ENCODE results near the gene MCF2L2.

Gene MCF2L2

DNA sequence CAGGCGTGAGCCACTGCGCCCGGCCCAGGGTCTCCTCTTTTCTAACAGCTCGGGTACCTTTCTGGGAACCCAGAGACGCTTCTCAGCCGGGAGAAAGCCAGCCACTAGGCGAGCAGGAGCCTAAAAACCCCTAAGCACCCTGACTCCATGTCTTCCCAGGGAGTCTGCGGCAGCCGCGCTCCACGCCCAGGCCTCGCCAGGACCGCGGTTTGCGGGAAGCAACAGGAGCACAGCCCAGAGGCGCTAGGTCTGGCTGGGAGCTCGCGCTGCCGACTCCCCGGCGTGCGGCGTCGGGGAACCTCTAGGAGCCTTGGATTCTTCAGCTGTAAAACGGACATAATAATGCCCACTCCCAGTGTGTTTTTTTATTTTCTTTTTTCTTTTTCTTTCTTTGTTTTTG is 264.9 kb downstream of the MCF2L2 start:
- H3K36me3 ChIP-seq (ENCODE audit: insufficient read depth, insufficient read length, low read length): no peaks in the 10 kb centered on the region
- H3K4me3 ChIP-seq (ENCODE audit: insufficient read length, low read depth): no peak overlapping the region
- TF ChIP-seq ZNF274 (IDR thresholded peaks at IDR 0.05; ENCODE audit: low read depth, low read length) (no peak), YY1 (IDR thresholded peaks at IDR 0.05; ENCODE audit: insufficient read depth, insufficient read length) (no peak), SUZ12 (IDR thresholded peaks at IDR 0.05; ENCODE audit: extremely low read depth, insufficient read depth, insufficient read length) (no peak)
- no peaks in the 10 kb centered on the region for H3K9me3 ChIP-seq (ENCODE audit: insufficient read depth, low read length)
- DNase-seq (ENCODE audit: low read depth, low spot score): no peak
- H3K9ac ChIP-seq (ENCODE audit: insufficient read length, low read depth): no peak overlapping the region
- peaks cover 4% of the 10 kb centered on the region for H3K4me1 ChIP-seq (ENCODE audit: insufficient read depth, insufficient read length)
- peaks cover 36% of the 10 kb centered on the region for H3K27me3 ChIP-seq (ENCODE audit: insufficient read depth, insufficient read length)

- peaks cover 4% of the 10 kb centered on the region for H3K4me1 ChIP-seq (ENCODE audit: insufficient read depth, insufficient read length)
- no peak overlapping the region for H3K9ac ChIP-seq (ENCODE audit: insufficient read length, low read depth)
- H3K4me3 ChIP-seq (ENCODE audit: insufficient read length, low read depth): peak overlapping the region; percentile 63
- no peaks in the 10 kb centered on the region for H3K9me3 ChIP-seq (ENCODE audit: insufficient read depth, low read length)
- H3K27me3 ChIP-seq (ENCODE audit: insufficient read depth, insufficient read length): peaks cover 36% of the 10 kb centered on the region
- no peaks in the 10 kb centered on the region for H3K36me3 ChIP-seq (ENCODE audit: insufficient read depth, insufficient read length, low read length)
- no peak for TF ChIP-seq SUZ12 (IDR thresholded peaks at IDR 0.05; ENCODE audit: extremely low read depth, insufficient read depth, insufficient read length)
- TF ChIP-seq ZNF274 (IDR thresholded peaks at IDR 0.05; ENCODE audit: low read depth, low read length): no peak
- no peak for TF ChIP-seq YY1 (IDR thresholded peaks at IDR 0.05; ENCODE audit: insufficient read depth, insufficient read length)
- peak; percentile 56 for DNase-seq (ENCODE audit: low read depth, low spot score)
Measured at GRCh38 chr3:183161552-183162336, 266.7 kb downstream of the MCF2L2 start.

- Histone ChIP-seq H3K4me1 (ENCODE audit: insufficient read depth, insufficient read length) (peaks cover 4% of the 10 kb centered on the region), H3K9me3 (ENCODE audit: insufficient read depth, low read length) (no peaks in the 10 kb centered on the region), H3K36me3 (ENCODE audit: insufficient read depth, insufficient read length, low read length) (no peaks in the 10 kb centered on the region), H3K9ac (ENCODE audit: insufficient read length, low read depth) (no peak overlapping the region), H3K27me3 (ENCODE audit: insufficient read depth, insufficient read length) (peaks cover 36% of the 10 kb centered on the region), H3K4me3 (ENCODE audit: insufficient read length, low read depth) (no peak overlapping the region)
- TF ChIP-seq ZNF274 (IDR thresholded peaks at IDR 0.05; ENCODE audit: low read depth, low read length) (no peak), YY1 (IDR thresholded peaks at IDR 0.05; ENCODE audit: insufficient read depth, insufficient read length) (no peak), SUZ12 (IDR thresholded peaks at IDR 0.05; ENCODE audit: extremely low read depth, insufficient read depth, insufficient read length) (no peak)
- no peak for DNase-seq (ENCODE audit: low read depth, low spot score)
Measured at GRCh38 chr3:183160616-183161015, 267.8 kb downstream of the MCF2L2 start.

DNA sequence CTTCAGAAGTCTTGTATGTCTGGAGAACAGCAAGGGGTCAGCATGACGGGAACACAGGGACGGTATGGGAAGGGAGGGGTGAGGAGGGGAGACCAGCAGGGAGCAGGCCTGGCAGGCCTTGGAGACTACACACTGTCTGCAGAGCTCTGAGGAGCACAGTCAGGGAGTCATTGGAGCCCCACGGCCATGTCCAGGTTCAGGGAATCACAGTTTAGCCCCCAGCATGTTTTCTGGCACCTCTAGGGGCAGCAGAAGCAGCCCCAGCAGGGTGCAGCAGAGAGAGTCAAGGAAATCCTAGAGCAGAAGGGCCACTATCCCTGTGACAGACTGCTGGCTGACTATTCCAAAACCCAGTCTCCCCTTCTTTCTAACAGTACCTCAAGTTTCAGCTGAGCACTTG is 269.1 kb downstream of the MCF2L2 start:
- TF ChIP-seq YY1 (IDR thresholded peaks at IDR 0.05; ENCODE audit: insufficient read depth, insufficient read length): no peak
- no peak for TF ChIP-seq SUZ12 (IDR thresholded peaks at IDR 0.05; ENCODE audit: extremely low read depth, insufficient read depth, insufficient read length)
- TF ChIP-seq ZNF274 (IDR thresholded peaks at IDR 0.05; ENCODE audit: low read depth, low read length): no peak
- no peaks in the 10 kb centered on the region for H3K36me3 ChIP-seq (ENCODE audit: insufficient read depth, insufficient read length, low read length)
- no peak for DNase-seq (ENCODE audit: low read depth, low spot score)
- no peaks in the 10 kb centered on the region for H3K9me3 ChIP-seq (ENCODE audit: insufficient read depth, low read length)
- H3K27me3 ChIP-seq (ENCODE audit: insufficient read depth, insufficient read length): peaks cover 34% of the 10 kb centered on the region
- peaks cover 4% of the 10 kb centered on the region for H3K4me1 ChIP-seq (ENCODE audit: insufficient read depth, insufficient read length)
- H3K4me3 ChIP-seq (ENCODE audit: insufficient read length, low read depth): no peak overlapping the region
- H3K9ac ChIP-seq (ENCODE audit: insufficient read length, low read depth): no peak overlapping the region

- Histone ChIP-seq H3K9me3 (ENCODE audit: insufficient read depth, low read length) (no peaks in the 10 kb centered on the region), H3K9ac (ENCODE audit: insufficient read length, low read depth) (no peak overlapping the region), H3K36me3 (ENCODE audit: insufficient read depth, insufficient read length, low read length) (no peaks in the 10 kb centered on the region), H3K4me1 (ENCODE audit: insufficient read depth, insufficient read length) (peaks cover 4% of the 10 kb centered on the region), H3K27me3 (ENCODE audit: insufficient read depth, insufficient read length) (peaks cover 29% of the 10 kb centered on the region), H3K4me3 (ENCODE audit: insufficient read length, low read depth) (no peak overlapping the region)
- no peak for TF ChIP-seq ZNF274 (IDR thresholded peaks at IDR 0.05; ENCODE audit: low read depth, low read length)
- TF ChIP-seq YY1 (IDR thresholded peaks at IDR 0.05; ENCODE audit: insufficient read depth, insufficient read length): no peak
- TF ChIP-seq SUZ12 (IDR thresholded peaks at IDR 0.05; ENCODE audit: extremely low read depth, insufficient read depth, insufficient read length): no peak
- no peak for DNase-seq (ENCODE audit: low read depth, low spot score)
Measured at GRCh38 chr3:183158551-183159006, 269.8 kb downstream of the MCF2L2 start.

DNA sequence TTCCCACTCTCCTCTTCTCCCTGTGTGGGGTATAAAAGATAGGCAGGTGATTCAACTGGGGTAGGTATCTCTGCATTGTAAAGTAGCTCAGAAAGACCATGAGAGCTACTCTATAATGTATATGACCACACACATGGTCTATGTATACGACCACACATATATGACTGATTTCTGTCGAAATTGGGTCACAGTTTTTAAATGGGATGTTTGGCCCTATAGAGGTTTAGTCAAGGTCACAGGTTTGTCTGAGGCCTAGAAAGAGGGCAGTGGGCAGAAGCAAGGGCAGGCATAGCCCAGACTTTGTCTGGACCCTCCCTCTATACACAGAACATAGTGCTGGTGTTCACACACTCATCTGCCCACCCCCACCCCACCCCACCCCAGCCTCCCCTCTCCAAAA is 270.3 kb downstream of the MCF2L2 start:
- H3K27me3 ChIP-seq (ENCODE audit: insufficient read depth, insufficient read length): peaks cover 25% of the 10 kb centered on the region
- H3K9me3 ChIP-seq (ENCODE audit: insufficient read depth, low read length): no peaks in the 10 kb centered on the region
- no peaks in the 10 kb centered on the region for H3K36me3 ChIP-seq (ENCODE audit: insufficient read depth, insufficient read length, low read length)
- H3K4me1 ChIP-seq (ENCODE audit: insufficient read depth, insufficient read length): peaks cover 4% of the 10 kb centered on the region
- no peak for DNase-seq (ENCODE audit: low read depth, low spot score)
- H3K9ac ChIP-seq (ENCODE audit: insufficient read length, low read depth): no peak overlapping the region
- no peak overlapping the region for H3K4me3 ChIP-seq (ENCODE audit: insufficient read length, low read depth)
- TF ChIP-seq YY1 (IDR thresholded peaks at IDR 0.05; ENCODE audit: insufficient read depth, insufficient read length): no peak
- TF ChIP-seq SUZ12 (IDR thresholded peaks at IDR 0.05; ENCODE audit: extremely low read depth, insufficient read depth, insufficient read length): no peak
- no peak for TF ChIP-seq ZNF274 (IDR thresholded peaks at IDR 0.05; ENCODE audit: low read depth, low read length)

- Histone ChIP-seq H3K27me3 (ENCODE audit: insufficient read depth, insufficient read length) (peaks cover 7% of the 10 kb centered on the region), H3K36me3 (ENCODE audit: insufficient read depth, insufficient read length, low read length) (no peaks in the 10 kb centered on the region), H3K9ac (ENCODE audit: insufficient read length, low read depth) (no peak overlapping the region), H3K4me1 (ENCODE audit: insufficient read depth, insufficient read length) (peaks cover 4% of the 10 kb centered on the region), H3K4me3 (ENCODE audit: insufficient read length, low read depth) (no peak overlapping the region), H3K9me3 (ENCODE audit: insufficient read depth, low read length) (no peaks in the 10 kb centered on the region)
- no peak for DNase-seq (ENCODE audit: low read depth, low spot score)
- TF ChIP-seq YY1 (IDR thresholded peaks at IDR 0.05; ENCODE audit: insufficient read depth, insufficient read length): no peak
Measured at GRCh38 chr3:183156266-183156665, 272.2 kb downstream of the MCF2L2 start.

Data from NT2/D1 (cell line).